HepG2 (cell line): ENCODE results near the gene ZNF883. TPM values are rescaled to one million over a fixed set of nuclear protein-coding genes. Genes with fewer than 3 reads are reported as not detected.
A peak's percentile ranks its signal among the peaks of the same experiment; 100 is the strongest.

Source experiments
- ARNTL ChIP-seq: sonication (generic); formaldehyde crosslinking; IDR thresholded peaks from 2 replicates; pipeline ENCODE4 v1.4.0; 2020; ENCODE audit warnings: mild to moderate bottlenecking, missing genetic modification reagents
- ATM ChIP-seq: fragments of 450-650 bp; IDR thresholded peaks from 2 replicates; pipeline ENCODE4 v1.7.1; 2017; ENCODE audit warnings: mild to moderate bottlenecking, borderline replicate concordance
- GLI4 ChIP-seq: sonication (generic); formaldehyde crosslinking; IDR thresholded peaks from 2 replicates; pipeline ENCODE4 v1.5.1; 2020; ENCODE audit warnings: missing genetic modification reagents, mild to moderate bottlenecking, moderate library complexity, borderline replicate concordance
- HCFC1 ChIP-seq: fragments of 150-350 bp; IDR thresholded peaks from 2 replicates; pipeline ENCODE4 v1.6.1; 2014; ENCODE audit warnings: low read depth, low read length
- HMGA1 ChIP-seq: sonication (generic); formaldehyde crosslinking; conservative IDR thresholded peaks from 2 replicates; pipeline ENCODE4 v1.4.0; 2020; ENCODE audit warnings: missing genetic modification reagents
- KMT2A ChIP-seq: sonication (generic); formaldehyde crosslinking; IDR thresholded peaks from 2 replicates; pipeline ENCODE4 v1.4.0; 2020; ENCODE audit warnings: missing genetic modification reagents
- MIER2 ChIP-seq: IDR thresholded peaks from 2 replicates; pipeline ENCODE4 v1.6.1; 2016; ENCODE audit warnings: missing biosample characterization, missing genetic modification reagents
- NR0B2 ChIP-seq: sonication (generic); formaldehyde crosslinking; IDR thresholded peaks from 2 replicates; pipeline ENCODE4 v1.4.0; 2020; ENCODE audit warnings: mild to moderate bottlenecking, missing genetic modification reagents
- RBM39 ChIP-seq: fragments of 200-400 bp; formaldehyde crosslinking; IDR thresholded peaks from one replicate; pipeline ENCODE4 v1.6.1; 2018; ENCODE audit warnings: antibody characterized with exemption, mild to moderate bottlenecking, low read depth, low read length; ENCODE audit not compliant: poor library complexity, severe bottlenecking
- RELA ChIP-seq: sonication (generic); formaldehyde crosslinking; IDR thresholded peaks from 2 replicates; pipeline ENCODE4 v1.4.0; 2020; ENCODE audit warnings: missing genetic modification reagents
- REPIN1 ChIP-seq: sonication (generic); formaldehyde crosslinking; IDR thresholded peaks from 2 replicates; pipeline ENCODE4 v1.8.0; 2022; ENCODE audit warnings: missing genetic modification reagents, low read depth, mild to moderate bottlenecking, borderline replicate concordance
- SAP130 ChIP-seq: IDR thresholded peaks from 2 replicates; pipeline ENCODE4 v1.6.1; 2016; ENCODE audit warnings: low read depth
- SCMH1 ChIP-seq: sonication (generic); formaldehyde crosslinking; IDR thresholded peaks from 2 replicates; pipeline ENCODE4 v1.9.0; 2021; ENCODE audit warnings: missing genetic modification reagents, mild to moderate bottlenecking, borderline replicate concordance
- SMARCC2 ChIP-seq: fragments of 450-650 bp; IDR thresholded peaks from 2 replicates; pipeline ENCODE4 v1.6.1; 2017; ENCODE audit warnings: antibody characterized with exemption, mild to moderate bottlenecking
- SOX6 ChIP-seq, 2 experiments: fragments of 450-650 bp in 1 of 2; sonication (generic) in 1 of 2; formaldehyde crosslinking in 1 of 2; IDR thresholded peaks; 2 replicates each; pipeline versions ENCODE4 v1.4.0 to v1.6.1; 2017 to 2020; ENCODE audit warnings: antibody characterized with exemption in 1 of 2, mild to moderate bottlenecking in 1 of 2, missing genetic modification reagents in 1 of 2
- STAT5B ChIP-seq: sonication (generic); formaldehyde crosslinking; IDR thresholded peaks from 2 replicates; pipeline ENCODE4 v1.4.0; 2020; ENCODE audit warnings: missing genetic modification reagents
- THAP11 ChIP-seq: IDR thresholded peaks from 2 replicates; pipeline ENCODE4 v1.6.1; 2016; ENCODE audit warnings: missing biosample characterization, missing genetic modification reagents
- TP53 ChIP-seq: sonication (generic); formaldehyde crosslinking; conservative IDR thresholded peaks from 2 replicates; pipeline ENCODE4 v1.4.0; 2020; ENCODE audit warnings: missing genetic modification reagents
- ZNF317 ChIP-seq: sonication (generic); formaldehyde crosslinking; IDR thresholded peaks from 2 replicates; pipeline ENCODE4 v1.5.0; 2020; ENCODE audit warnings: mild to moderate bottlenecking, missing genetic modification reagents
- ZNF430 ChIP-seq: sonication (generic); formaldehyde crosslinking; IDR thresholded peaks from 2 replicates; pipeline ENCODE4 v1.9.0; 2021; ENCODE audit warnings: mild to moderate bottlenecking, missing genetic modification reagents
- ZNF556 ChIP-seq: sonication (generic); formaldehyde crosslinking; IDR thresholded peaks from 2 replicates; pipeline ENCODE4 v1.4.0; 2020; ENCODE audit warnings: mild to moderate bottlenecking, missing genetic modification reagents, borderline replicate concordance
- polyA plus RNA-seq, 8 experiments: library from polyadenylated mRNA; depleted of rRNA in 3 of 8; stranded (reverse) in 7 of 8; unstranded in 1 of 8; fragments of >200 nt; fragmentation: Illumina TruSeq in 4 of 8; extraction: Trizol in 4 of 8; gene quantifications; 2 replicates each; pipeline versions ENCODE4 v1.2.1 to v1.2.3, GENCODE V29; 2011 to 2016; ENCODE audit warnings: low read depth in 4 of 8, missing spikeins in 1 of 8, mixed read lengths in 1 of 8; ENCODE audit not compliant: insufficient read depth in 1 of 8
- total RNA-seq, 5 experiments: library from RNA; depleted of rRNA; stranded (reverse); fragments of >200 nt; fragmentation: Illumina TruSeq; extraction: Trizol; gene quantifications; 2 replicates each; pipeline ENCODE4 v1.2.3, GENCODE V29; 2016; ENCODE audit warnings: low read depth in 1 of 5
- TF ChIP-seq, protein P1 (sequence below): sonication (generic); formaldehyde crosslinking; IDR thresholded peaks from 2 replicates; pipeline ENCODE4 v1.4.0; 2020; ENCODE audit warnings: mild to moderate bottlenecking, missing genetic modification reagents
- TF ChIP-seq, protein P2 (sequence below): sonication (generic); formaldehyde crosslinking; IDR thresholded peaks from 2 replicates; pipeline ENCODE4 v1.4.0; 2020; ENCODE audit warnings: low read depth, mild to moderate bottlenecking, missing genetic modification reagents
- TF ChIP-seq, protein P3 (sequence below): sonication (generic); formaldehyde crosslinking; IDR thresholded peaks from 2 replicates; pipeline ENCODE4 v1.5.1; 2020; ENCODE audit warnings: mild to moderate bottlenecking, missing genetic modification reagents
- TF ChIP-seq, protein P4 (sequence below): sonication (generic); formaldehyde crosslinking; IDR thresholded peaks from 2 replicates; pipeline ENCODE4 v1.5.0; 2020; ENCODE audit warnings: missing genetic modification reagents

The ZNF883 gene
- total and polyA plus RNA-seq, 2 of the 13 experiments (the other 11 are each of a cell fraction or from before 2014, with no cell fraction given), result 5.3 to 10.0 TPM

GRCh38 chr9:113011911-113012381 lies at the start of gene ZNF883 (continued):
- TF ChIP-seq NR0B2 (CRISPR knock-in tag) (no peak), KMT2A (CRISPR knock-in tag) (peak; percentile 65; the same call in 1 of the 2 replicates), RELA (CRISPR knock-in tag) (no peak), ZNF317 (no peak; the same call in 1 of the 2 replicates), HCFC1 (peak; percentile 79), ZNF430 (0 out of 2 replicates have a peak, but pooled peaks have one; percentile 27), ATM (no peak), STAT5B (no peak), REPIN1 (no peak), ZNF556 (peak; percentile 47; the same call in 1 of the 2 replicates), GLI4 (CRISPR knock-in tag) (no peak), MIER2 (CRISPR knock-in tag) (no peak), SAP130 (CRISPR knock-in tag) (peak; percentile 78), THAP11 (peak; percentile 98), SOX6 (IDR thresholded peaks at IDR 0.05) (no peak), SOX6 (CRISPR knock-in tag; IDR thresholded peaks at IDR 0.05) (no peak), SCMH1 (CRISPR knock-in tag) (no peak), SMARCC2 (no peak), ARNTL (0 out of 2 replicates have a peak, but pooled peaks have one; percentile 38), RBM39 (peak; percentile 33), HMGA1 (no peak), TP53 (CRISPR knock-in tag) (no peak)
- TF ChIP-seq, protein P1, sequence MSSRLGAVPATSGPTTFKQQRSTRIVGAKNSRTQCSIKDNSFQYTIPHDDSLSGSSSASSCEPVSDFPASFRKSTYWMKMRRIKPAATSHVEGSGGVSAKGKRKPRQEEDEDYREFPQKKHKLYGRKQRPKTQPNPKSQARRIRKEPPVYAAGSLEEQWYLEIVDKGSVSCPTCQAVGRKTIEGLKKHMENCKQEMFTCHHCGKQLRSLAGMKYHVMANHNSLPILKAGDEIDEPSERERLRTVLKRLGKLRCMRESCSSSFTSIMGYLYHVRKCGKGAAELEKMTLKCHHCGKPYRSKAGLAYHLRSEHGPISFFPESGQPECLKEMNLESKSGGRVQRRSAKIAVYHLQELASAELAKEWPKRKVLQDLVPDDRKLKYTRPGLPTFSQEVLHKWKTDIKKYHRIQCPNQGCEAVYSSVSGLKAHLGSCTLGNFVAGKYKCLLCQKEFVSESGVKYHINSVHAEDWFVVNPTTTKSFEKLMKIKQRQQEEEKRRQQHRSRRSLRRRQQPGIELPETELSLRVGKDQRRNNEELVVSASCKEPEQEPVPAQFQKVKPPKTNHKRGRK (CRISPR knock-in tag), result no peak
- TF ChIP-seq, protein P2, sequence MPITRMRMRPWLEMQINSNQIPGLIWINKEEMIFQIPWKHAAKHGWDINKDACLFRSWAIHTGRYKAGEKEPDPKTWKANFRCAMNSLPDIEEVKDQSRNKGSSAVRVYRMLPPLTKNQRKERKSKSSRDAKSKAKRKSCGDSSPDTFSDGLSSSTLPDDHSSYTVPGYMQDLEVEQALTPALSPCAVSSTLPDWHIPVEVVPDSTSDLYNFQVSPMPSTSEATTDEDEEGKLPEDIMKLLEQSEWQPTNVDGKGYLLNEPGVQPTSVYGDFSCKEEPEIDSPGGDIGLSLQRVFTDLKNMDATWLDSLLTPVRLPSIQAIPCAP (CRISPR knock-in tag), result no peak
- TF ChIP-seq, protein P3, sequence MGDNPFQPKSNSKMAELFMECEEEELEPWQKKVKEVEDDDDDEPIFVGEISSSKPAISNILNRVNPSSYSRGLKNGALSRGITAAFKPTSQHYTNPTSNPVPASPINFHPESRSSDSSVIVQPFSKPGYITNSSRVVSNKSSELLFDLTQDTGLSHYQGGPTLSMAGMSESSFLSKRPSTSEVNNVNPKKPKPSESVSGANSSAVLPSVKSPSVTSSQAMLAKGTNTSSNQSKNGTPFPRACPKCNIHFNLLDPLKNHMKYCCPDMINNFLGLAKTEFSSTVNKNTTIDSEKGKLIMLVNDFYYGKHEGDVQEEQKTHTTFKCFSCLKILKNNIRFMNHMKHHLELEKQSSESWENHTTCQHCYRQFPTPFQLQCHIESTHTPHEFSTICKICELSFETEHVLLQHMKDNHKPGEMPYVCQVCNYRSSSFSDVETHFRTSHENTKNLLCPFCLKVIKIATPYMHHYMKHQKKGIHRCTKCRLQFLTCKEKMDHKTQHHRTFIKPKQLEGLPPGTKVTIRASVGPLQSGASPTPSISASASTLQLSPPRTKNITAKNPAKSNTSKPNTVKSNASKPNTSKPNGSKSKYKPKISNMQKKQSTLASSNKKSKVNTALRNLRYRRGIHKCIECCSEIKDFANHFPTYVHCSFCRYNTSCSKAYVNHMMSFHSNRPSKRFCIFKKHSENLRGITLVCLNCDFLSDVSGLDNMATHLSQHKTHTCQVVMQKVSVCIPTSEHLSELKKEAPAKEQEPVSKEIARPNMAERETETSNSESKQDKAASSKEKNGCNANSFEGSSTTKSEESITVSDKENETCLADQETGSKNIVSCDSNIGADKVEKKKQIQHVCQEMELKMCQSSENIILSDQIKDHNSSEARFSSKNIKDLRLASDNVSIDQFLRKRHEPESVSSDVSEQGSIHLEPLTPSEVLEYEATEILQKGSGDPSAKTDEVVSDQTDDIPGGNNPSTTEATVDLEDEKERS (CRISPR knock-in tag), result peak; percentile 67; the same call in 1 of the 2 replicates
- TF ChIP-seq, protein P4, sequence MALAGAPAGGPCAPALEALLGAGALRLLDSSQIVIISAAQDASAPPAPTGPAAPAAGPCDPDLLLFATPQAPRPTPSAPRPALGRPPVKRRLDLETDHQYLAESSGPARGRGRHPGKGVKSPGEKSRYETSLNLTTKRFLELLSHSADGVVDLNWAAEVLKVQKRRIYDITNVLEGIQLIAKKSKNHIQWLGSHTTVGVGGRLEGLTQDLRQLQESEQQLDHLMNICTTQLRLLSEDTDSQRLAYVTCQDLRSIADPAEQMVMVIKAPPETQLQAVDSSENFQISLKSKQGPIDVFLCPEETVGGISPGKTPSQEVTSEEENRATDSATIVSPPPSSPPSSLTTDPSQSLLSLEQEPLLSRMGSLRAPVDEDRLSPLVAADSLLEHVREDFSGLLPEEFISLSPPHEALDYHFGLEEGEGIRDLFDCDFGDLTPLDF, result no peak; the same call in 1 of the 2 replicates
